Brain microvascular endothelial cell (primary cell): ENCODE data around the gene SLC25A11.

Source experiments
- DNase-seq: peaks from one replicate; pipeline ENCODE4 v3.0.0-alpha.2; 2020
- H3K27ac ChIP-seq: fragments of 250-450 bp; sonication (Bioruptor Pico); 2 replicates; pipeline ENCODE4 v1.5.1; 2020; ENCODE audit warnings: mild to moderate bottlenecking, moderate library complexity
- H3K27me3 ChIP-seq: fragments of 250-450 bp; sonication (Bioruptor Pico); replicated peaks from 2 replicates; pipeline ENCODE4 v1.5.1; 2020; ENCODE audit warnings: mild to moderate bottlenecking
- H3K36me3 ChIP-seq: fragments of 250-450 bp; sonication (Bioruptor Pico); replicated peaks from 2 replicates; pipeline ENCODE4 v1.5.1; 2020; ENCODE audit warnings: mild to moderate bottlenecking
- H3K4me3 ChIP-seq: 2 replicates; pipeline ENCODE4 v1.5.1; 2011; ENCODE audit warnings: low read depth, mild to moderate bottlenecking, control low read depth, low read length, moderate library complexity
- in situ Hi-C: cut with HindIII; loops from 2 replicates; pipeline ENCODE4 v1.10.0; 2017; ENCODE audit warnings: low sequenced_read_pairs, low pct_ligation_motif_present
- TF ChIP-seq, protein P1 (sequence below): IDR thresholded peaks from 2 replicates; pipeline ENCODE4 v1.5.1; 2011; ENCODE audit warnings: low read depth, mild to moderate bottlenecking, moderate library complexity, low read length, control low read depth, inconsistent platforms; ENCODE audit errors: missing control alignments

SLC25A11 gene

GRCh38 chr17:4948166-4948930 lies 8.5 kb upstream of the SLC25A11 start, which contains the start of gene PFN1:
TSS of gene PFN1 (minus strand) at chr17:4948530. CDS start at chr17:4948394, 136 bp downstream.
- H3K27ac ChIP-seq: peak within 1 kb of the TSS; percentile 88
- H3K27me3 ChIP-seq: no peaks in the 10 kb centered on the region
- peak; percentile 88 for DNase-seq
- TF ChIP-seq, protein P1, sequence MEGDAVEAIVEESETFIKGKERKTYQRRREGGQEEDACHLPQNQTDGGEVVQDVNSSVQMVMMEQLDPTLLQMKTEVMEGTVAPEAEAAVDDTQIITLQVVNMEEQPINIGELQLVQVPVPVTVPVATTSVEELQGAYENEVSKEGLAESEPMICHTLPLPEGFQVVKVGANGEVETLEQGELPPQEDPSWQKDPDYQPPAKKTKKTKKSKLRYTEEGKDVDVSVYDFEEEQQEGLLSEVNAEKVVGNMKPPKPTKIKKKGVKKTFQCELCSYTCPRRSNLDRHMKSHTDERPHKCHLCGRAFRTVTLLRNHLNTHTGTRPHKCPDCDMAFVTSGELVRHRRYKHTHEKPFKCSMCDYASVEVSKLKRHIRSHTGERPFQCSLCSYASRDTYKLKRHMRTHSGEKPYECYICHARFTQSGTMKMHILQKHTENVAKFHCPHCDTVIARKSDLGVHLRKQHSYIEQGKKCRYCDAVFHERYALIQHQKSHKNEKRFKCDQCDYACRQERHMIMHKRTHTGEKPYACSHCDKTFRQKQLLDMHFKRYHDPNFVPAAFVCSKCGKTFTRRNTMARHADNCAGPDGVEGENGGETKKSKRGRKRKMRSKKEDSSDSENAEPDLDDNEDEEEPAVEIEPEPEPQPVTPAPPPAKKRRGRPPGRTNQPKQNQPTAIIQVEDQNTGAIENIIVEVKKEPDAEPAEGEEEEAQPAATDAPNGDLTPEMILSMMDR: no peak
- peaks cover 47% of the 10 kb centered on the region for H3K36me3 ChIP-seq
- in situ Hi-C loops: no loop called here
- H3K4me3 ChIP-seq: peak within 1 kb of the TSS; percentile 99

- H3K27ac ChIP-seq: peak overlapping the region; percentile 88
- DNase-seq: peak; percentile 29
- H3K36me3 ChIP-seq: peaks cover 55% of the 10 kb centered on the region
- in situ Hi-C loops: no loop called here
- TF ChIP-seq, protein P1: no peak
- H3K27me3 ChIP-seq: no peaks in the 10 kb centered on the region
- H3K4me3 ChIP-seq: peak overlapping the region; percentile 99
These were observed 7.7 kb upstream of the SLC25A11 start for GRCh38 chr17:4947411-4948165.

GRCh38 chr17:4947010-4947410 lies 7.2 kb upstream of the SLC25A11 start:
- Histone ChIP-seq H3K4me3 (peak overlapping the region; percentile 99), H3K36me3 (peaks cover 57% of the 10 kb centered on the region), H3K27ac (peak overlapping the region; percentile 44), H3K27me3 (no peaks in the 10 kb centered on the region)
- TF ChIP-seq, protein P1: no peak
- in situ Hi-C loops: no loop called here
- no peak for DNase-seq

GRCh38 chr17:4946312-4946976 lies 6.6 kb upstream of the SLC25A11 start:
- no peak for DNase-seq
- TF ChIP-seq, protein P1: no peak
- Histone ChIP-seq H3K27ac (peak overlapping the region; percentile 44), H3K27me3 (no peaks in the 10 kb centered on the region), H3K4me3 (peak overlapping the region; percentile 99), H3K36me3 (peaks cover 57% of the 10 kb centered on the region)
- in situ Hi-C loops: no loop called here

DNA sequence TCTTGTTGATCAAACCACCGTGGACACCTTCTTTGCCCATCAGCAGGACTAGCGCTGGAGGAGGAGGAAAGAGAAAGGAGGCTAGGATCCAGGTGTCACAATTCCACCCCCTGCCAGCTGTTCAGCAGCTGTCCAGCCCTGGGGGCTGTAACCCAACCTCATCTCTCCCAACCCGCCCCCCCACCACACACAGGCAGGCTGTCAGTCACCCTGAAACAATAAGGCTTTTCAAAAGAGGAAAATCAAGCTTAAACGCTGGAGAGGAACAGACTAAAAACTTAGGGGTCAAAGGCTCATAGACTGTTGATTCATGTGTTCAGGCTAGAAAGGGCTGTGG lies 6.1 kb upstream of the SLC25A11 start:
- no peak for DNase-seq
- peaks cover 57% of the 10 kb centered on the region for H3K36me3 ChIP-seq
- TF ChIP-seq, protein P1: no peak

More for the DNA sequence above, 6.1 kb upstream of the SLC25A11 start:
- Histone ChIP-seq H3K4me3 (peak overlapping the region; percentile 99), H3K27me3 (no peaks in the 10 kb centered on the region), H3K27ac (peak overlapping the region; percentile 87)
- in situ Hi-C loops: no loop called here
